GM18858 (cell line): ENCODE measurements around the gene OCA2.
"Not testable (repeated sequence)": the region's sequence is repeated elsewhere in the genome, so short reads cannot be mapped to it uniquely, and the experiment has no call there.

Experiments
- ATAC-seq: cut with Tn5 transposase; IDR thresholded peaks from one replicate; pipeline ENCODE4 v1.9.1; 2021; ENCODE audit not compliant: unreplicated experiment

The OCA2 gene

GRCh38 chr15:28026221-28026620 is 72.9 kb downstream of the OCA2 start:
- ATAC-seq: no peak

GRCh38 chr15:28025413-28025812 is 73.7 kb downstream of the OCA2 start:
- ATAC-seq: no peak

- no peak for ATAC-seq
These were observed 74.2 kb downstream of the OCA2 start for GRCh38 chr15:28024889-28025250.

- no peak for ATAC-seq
These were observed 74.9 kb downstream of the OCA2 start for GRCh38 chr15:28023933-28024888.

- ATAC-seq: no peak
These were observed 75.7 kb downstream of the OCA2 start for GRCh38 chr15:28023422-28023821.

GRCh38 chr15:28022961-28023360 is 76.2 kb downstream of the OCA2 start:
- no peak for ATAC-seq

GRCh38 chr15:28022181-28022580 is 76.9 kb downstream of the OCA2 start:
- ATAC-seq: no peak

- no peak for ATAC-seq
These were observed 77.7 kb downstream of the OCA2 start for GRCh38 chr15:28021281-28022039.

GRCh38 chr15:28020644-28021043 is 78.5 kb downstream of the OCA2 start:
- ATAC-seq: no peak

GRCh38 chr15:28019594-28020309 is 79.4 kb downstream of the OCA2 start:
- no peak for ATAC-seq

GRCh38 chr15:28018291-28019044 is 80.6 kb downstream of the OCA2 start:
- no peak for ATAC-seq

- ATAC-seq: no peak
These were observed 81.6 kb downstream of the OCA2 start for GRCh38 chr15:28017423-28017924.

- ATAC-seq: no peak
These were observed 83.3 kb downstream of the OCA2 start for GRCh38 chr15:28015855-28016254.

- ATAC-seq: no peak
These were observed 84.4 kb downstream of the OCA2 start for GRCh38 chr15:28014623-28015200.

- no peak for ATAC-seq
These were observed 85.1 kb downstream of the OCA2 start for GRCh38 chr15:28013976-28014375.

GRCh38 chr15:28013480-28013879 is 85.6 kb downstream of the OCA2 start:
- no peak for ATAC-seq

- no peak for ATAC-seq
These were observed 86.9 kb downstream of the OCA2 start for GRCh38 chr15:28012231-28012630.

- ATAC-seq: not testable (repeated sequence)
These were observed 90.9 kb downstream of the OCA2 start for GRCh38 chr15:28008175-28008574.

- no peak for ATAC-seq
These were observed 92.8 kb downstream of the OCA2 start for GRCh38 chr15:28006116-28006905.
